ENCODE results near the gene RAPGEF2. TPM values are rescaled to one million over a fixed set of nuclear protein-coding genes. Genes with fewer than 3 reads are reported as not detected.

Gene RAPGEF2
- total and polyA plus RNA-seq, 2 experiments from 2014 or later: 10.2 to 63.1 TPM

- no peaks in the 10 kb centered on the region for H3K27me3 ChIP-seq (ENCODE audit: insufficient read depth)
- H3K4me3 Mint-ChIP-seq: no peak overlapping the region
- H3K36me3 ChIP-seq (ENCODE audit: insufficient read depth): no peaks in the 10 kb centered on the region
- H3K4me1 Mint-ChIP-seq: peaks cover 21% of the 10 kb centered on the region
- peaks cover 1% of the 10 kb centered on the region for H3K27me3 Mint-ChIP-seq (ENCODE audit: insufficient read depth, low read depth, poor library complexity)
- no peak for ATAC-seq
- no peaks in the 10 kb centered on the region for H3K9me2 ChIP-seq (ENCODE audit: insufficient read depth)
- TF ChIP-seq CREB1 (CRISPR knock-in tag; IDR thresholded peaks at IDR 0.05; ENCODE audit: low read depth) (no peak), POLR2AphosphoS5 (IDR thresholded peaks at IDR 0.05; ENCODE audit: low read depth) (no peak), EZH2phosphoT487 (IDR thresholded peaks at IDR 0.05; ENCODE audit: unreplicated experiment) (no peak), JUNB (IDR thresholded peaks at IDR 0.05; ENCODE audit: unreplicated experiment) (no peak), ZNF462 (CRISPR knock-in tag; IDR thresholded peaks at IDR 0.05) (no peak)
- TF ChIP-seq, protein P1, sequence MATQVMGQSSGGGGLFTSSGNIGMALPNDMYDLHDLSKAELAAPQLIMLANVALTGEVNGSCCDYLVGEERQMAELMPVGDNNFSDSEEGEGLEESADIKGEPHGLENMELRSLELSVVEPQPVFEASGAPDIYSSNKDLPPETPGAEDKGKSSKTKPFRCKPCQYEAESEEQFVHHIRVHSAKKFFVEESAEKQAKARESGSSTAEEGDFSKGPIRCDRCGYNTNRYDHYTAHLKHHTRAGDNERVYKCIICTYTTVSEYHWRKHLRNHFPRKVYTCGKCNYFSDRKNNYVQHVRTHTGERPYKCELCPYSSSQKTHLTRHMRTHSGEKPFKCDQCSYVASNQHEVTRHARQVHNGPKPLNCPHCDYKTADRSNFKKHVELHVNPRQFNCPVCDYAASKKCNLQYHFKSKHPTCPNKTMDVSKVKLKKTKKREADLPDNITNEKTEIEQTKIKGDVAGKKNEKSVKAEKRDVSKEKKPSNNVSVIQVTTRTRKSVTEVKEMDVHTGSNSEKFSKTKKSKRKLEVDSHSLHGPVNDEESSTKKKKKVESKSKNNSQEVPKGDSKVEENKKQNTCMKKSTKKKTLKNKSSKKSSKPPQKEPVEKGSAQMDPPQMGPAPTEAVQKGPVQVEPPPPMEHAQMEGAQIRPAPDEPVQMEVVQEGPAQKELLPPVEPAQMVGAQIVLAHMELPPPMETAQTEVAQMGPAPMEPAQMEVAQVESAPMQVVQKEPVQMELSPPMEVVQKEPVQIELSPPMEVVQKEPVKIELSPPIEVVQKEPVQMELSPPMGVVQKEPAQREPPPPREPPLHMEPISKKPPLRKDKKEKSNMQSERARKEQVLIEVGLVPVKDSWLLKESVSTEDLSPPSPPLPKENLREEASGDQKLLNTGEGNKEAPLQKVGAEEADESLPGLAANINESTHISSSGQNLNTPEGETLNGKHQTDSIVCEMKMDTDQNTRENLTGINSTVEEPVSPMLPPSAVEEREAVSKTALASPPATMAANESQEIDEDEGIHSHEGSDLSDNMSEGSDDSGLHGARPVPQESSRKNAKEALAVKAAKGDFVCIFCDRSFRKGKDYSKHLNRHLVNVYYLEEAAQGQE (IDR thresholded peaks at IDR 0.05; ENCODE audit: unreplicated experiment): no peak
- no peaks in the 10 kb centered on the region for H4K20me1 ChIP-seq (replicated peaks; ENCODE audit: insufficient read depth)
- no peaks in the 10 kb centered on the region for H3F3A ChIP-seq (replicated peaks; ENCODE audit: low read depth)
- no peak overlapping the region for H3K27ac Mint-ChIP-seq
- no peaks in the 10 kb centered on the region for H3K36me3 Mint-ChIP-seq (ENCODE audit: low read depth)
- H3K9me3 Mint-ChIP-seq: no peaks in the 10 kb centered on the region
- no peaks in the 10 kb centered on the region for H3K79me2 ChIP-seq (replicated peaks; ENCODE audit: insufficient read depth)
- 0 out of 2 replicates have a peak overlapping the region, but pooled peaks have one; percentile 15 for H2AFZ ChIP-seq
- no peak overlapping the region for H3K27ac ChIP-seq (ENCODE audit: low read depth)
- no peak overlapping the region for H3K4me3 ChIP-seq
- no peak overlapping the region for H3K4me2 ChIP-seq
- H3K4me1 ChIP-seq (ENCODE audit: insufficient read depth): peaks cover 24% of the 10 kb centered on the region
- DNase-seq (ENCODE audit: low spot score): no peak
Observed at GRCh38 chr4:159060161-159060560, 42.7 kb upstream of the RAPGEF2 start.
